ENCODE data around the gene CNTN4. TPM values are rescaled to one million over a fixed set of nuclear protein-coding genes. Genes with fewer than 3 reads are reported as not detected.

The CNTN4 gene
- total and polyA plus RNA-seq, 4 donors: 1.2 to 3.8 (median 2.6) TPM

GRCh38 chr3:2784627-2785026 lies 686.0 kb downstream of the CNTN4 start:
- no peak for TF ChIP-seq HNF4G (IDR thresholded peaks at IDR 0.05)
- TF ChIP-seq RAD21 (IDR thresholded peaks at IDR 0.05): no peak
- TF ChIP-seq RXRA (IDR thresholded peaks at IDR 0.05): no peak
- no peak for TF ChIP-seq EGR1 (IDR thresholded peaks at IDR 0.05; ENCODE audit: low read depth in 2 of 2)
- no peak for TF ChIP-seq JUND (IDR thresholded peaks at IDR 0.05)
- TF ChIP-seq GABPA (IDR thresholded peaks at IDR 0.05 in 1 of 2, conservative IDR thresholded peaks at IDR 0.05 in 1 of 2): no peak
- no peak for TF ChIP-seq TAF1 (conservative IDR thresholded peaks at IDR 0.05)
- no peak for TF ChIP-seq REST (IDR thresholded peaks at IDR 0.05)
- TF ChIP-seq NR2F2 (IDR thresholded peaks at IDR 0.05): no peak
- no peak for TF ChIP-seq ATF3 (IDR thresholded peaks at IDR 0.05)
- no peak for TF ChIP-seq YY1 (IDR thresholded peaks at IDR 0.05)
- no peak for TF ChIP-seq HNF4A (conservative IDR thresholded peaks at IDR 0.05)
- TF ChIP-seq MAX (IDR thresholded peaks at IDR 0.05): no peak
- WGBS: 87% methylated on average over 2 of the region's 2 CpGs
- no peak for DNase-seq (ENCODE audit: low spot score)

GRCh38 chr3:2790266-2790815 lies 691.7 kb downstream of the CNTN4 start:
- Histone ChIP-seq H3K9me3 (ENCODE audit: control insufficient read depth in 4 of 4, low read length in 3 of 4) (no peaks in the 10 kb centered on the region), H3K9ac (ENCODE audit: low read depth in 1 of 2, low read length in 2 of 2) (no peak overlapping the region), H3K4me3 (ENCODE audit: low read depth in 1 of 3, low read length in 3 of 3) (no peak overlapping the region), H3K4me1 (ENCODE audit: control insufficient read depth in 4 of 4, insufficient read depth in 4 of 4, low read length in 3 of 4) (no peaks in the 10 kb centered on the region), H3K27ac (ENCODE audit: low read depth in 1 of 2, low read length in 2 of 2) (no peak overlapping the region), H3K27me3 (ENCODE audit: control insufficient read depth in 4 of 4, insufficient read depth in 4 of 4, low read length in 3 of 4) (no peaks in the 10 kb centered on the region), H3K36me3 (ENCODE audit: control insufficient read depth in 4 of 4, insufficient read depth in 3 of 4, low read depth in 1 of 4, low read length in 3 of 4) (no peaks in the 10 kb centered on the region)
- 53% methylated on average over 1 of the region's 1 CpG for WGBS
- no peak for TF ChIP-seq FOXA2 (IDR thresholded peaks at IDR 0.05)
- no peak for TF ChIP-seq ATF3 (IDR thresholded peaks at IDR 0.05)
- TF ChIP-seq RAD21 (IDR thresholded peaks at IDR 0.05): no peak
- TF ChIP-seq TAF1 (conservative IDR thresholded peaks at IDR 0.05): no peak
- TF ChIP-seq YY1 (IDR thresholded peaks at IDR 0.05): no peak
- TF ChIP-seq FOXA1 (IDR thresholded peaks at IDR 0.05): no peak
- no peak for TF ChIP-seq EGR1 (IDR thresholded peaks at IDR 0.05; ENCODE audit: low read depth in 2 of 2)
- TF ChIP-seq HNF4G (IDR thresholded peaks at IDR 0.05): no peak
- no peak for TF ChIP-seq JUND (IDR thresholded peaks at IDR 0.05)
- DNase-seq (ENCODE audit: low spot score): no peak

More at GRCh38 chr3:2784627-2785026, 686.0 kb downstream of the CNTN4 start:
- no peaks in the 10 kb centered on the region for H3K9me3 ChIP-seq (ENCODE audit: control insufficient read depth in 4 of 4, low read length in 3 of 4)
- H3K4me3 ChIP-seq (ENCODE audit: low read depth in 1 of 3, low read length in 3 of 3): no peak overlapping the region
- no peaks in the 10 kb centered on the region for H3K27me3 ChIP-seq (ENCODE audit: control insufficient read depth in 4 of 4, insufficient read depth in 4 of 4, low read length in 3 of 4)
- H3K9ac ChIP-seq (ENCODE audit: low read depth in 1 of 2, low read length in 2 of 2): no peak overlapping the region
- no peak overlapping the region for H3K27ac ChIP-seq (ENCODE audit: low read depth in 1 of 2, low read length in 2 of 2)
- H3K36me3 ChIP-seq (ENCODE audit: control insufficient read depth in 4 of 4, insufficient read depth in 3 of 4, low read depth in 1 of 4, low read length in 3 of 4): no peaks in the 10 kb centered on the region
- H3K4me1 ChIP-seq (ENCODE audit: control insufficient read depth in 4 of 4, insufficient read depth in 4 of 4, low read length in 3 of 4): no peaks in the 10 kb centered on the region

All from liver (tissue), 9 donors.